Measurements from ENCODE around the gene TTC23.
"Not testable (repeated sequence)": the region's sequence is repeated elsewhere in the genome, so short reads cannot be mapped to it uniquely, and the experiment has no call there.

The TTC23 gene

GRCh38 chr15:99192181-99192580 is 57.2 kb downstream of the TTC23 start:
- not testable (repeated sequence) for DNase-seq (ENCODE audit: low spot score)

DNA sequence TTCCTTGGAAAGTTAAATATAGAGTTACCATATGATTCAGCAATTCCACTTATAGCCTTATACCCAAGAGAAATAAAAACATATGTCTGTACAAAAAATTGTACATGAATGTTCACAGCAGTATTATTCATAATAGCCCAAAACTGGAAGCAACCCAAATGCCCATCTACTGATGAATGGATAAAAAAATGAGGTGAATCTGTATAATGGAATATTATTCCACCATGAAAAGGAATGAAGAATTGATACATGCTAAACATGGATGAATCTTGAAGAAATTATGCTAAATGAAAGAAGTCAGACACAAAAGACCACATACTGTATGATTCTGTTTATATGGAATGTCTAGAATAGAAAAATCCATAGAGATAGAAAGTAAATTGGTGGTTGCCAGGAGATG is 61.4 kb downstream of the TTC23 start:
- DNase-seq (ENCODE audit: low spot score): no peak

DNA sequence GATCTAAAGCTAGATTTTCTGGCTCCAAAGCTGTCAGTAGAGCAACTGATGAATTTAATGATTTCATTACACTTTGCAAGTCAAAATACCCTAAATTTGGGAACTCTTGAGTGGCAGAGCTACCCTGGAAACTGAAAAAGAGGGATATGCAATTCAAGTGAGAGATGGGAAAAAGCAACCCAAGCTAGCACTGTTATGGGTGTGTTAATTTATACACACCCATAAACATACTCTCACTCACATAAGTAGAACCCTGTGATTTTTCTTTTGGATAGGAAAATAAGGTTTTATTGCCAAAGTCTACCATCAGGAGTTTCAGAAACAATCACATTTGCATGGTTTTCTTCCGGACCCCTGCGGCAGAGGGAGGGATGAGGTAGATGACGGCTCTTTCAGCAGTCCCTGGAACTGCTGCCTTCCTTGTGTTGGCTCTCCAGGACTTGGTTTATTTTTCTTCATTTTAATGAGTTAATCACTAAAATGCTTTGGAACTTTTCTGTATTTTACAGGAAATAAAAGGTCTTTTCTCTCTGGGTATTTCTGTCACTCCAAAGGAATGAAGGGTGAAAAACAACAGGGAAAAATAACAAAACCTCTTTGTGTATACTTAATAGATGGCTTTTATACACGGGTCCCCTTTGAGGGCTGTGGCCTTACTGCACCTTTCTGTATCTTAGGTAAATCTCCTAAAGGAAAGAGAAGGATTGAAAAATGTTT is 63.8 kb downstream of the TTC23 start:
- no peak for DNase-seq (ENCODE audit: low spot score)

DNA sequence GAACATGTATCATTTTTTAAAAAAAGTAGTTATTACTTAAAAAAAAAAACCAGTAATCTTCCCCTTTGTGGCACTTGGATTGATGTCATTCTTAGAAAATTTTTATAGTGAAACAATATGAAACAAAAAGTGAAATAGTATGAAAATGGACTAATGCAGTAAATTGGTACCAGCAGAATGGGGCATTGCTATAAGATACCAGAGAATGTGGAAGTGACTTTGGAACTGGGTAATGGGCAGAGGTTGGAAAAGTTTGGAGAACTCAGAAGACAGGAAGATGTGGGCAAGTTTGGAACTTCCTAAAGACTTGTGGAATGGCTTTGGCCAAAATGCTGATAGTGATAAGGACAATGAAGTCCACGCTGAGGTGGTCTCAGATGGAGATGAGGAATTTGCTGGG is 66.6 kb downstream of the TTC23 start:
- DNase-seq (ENCODE audit: low spot score): no peak

DNA sequence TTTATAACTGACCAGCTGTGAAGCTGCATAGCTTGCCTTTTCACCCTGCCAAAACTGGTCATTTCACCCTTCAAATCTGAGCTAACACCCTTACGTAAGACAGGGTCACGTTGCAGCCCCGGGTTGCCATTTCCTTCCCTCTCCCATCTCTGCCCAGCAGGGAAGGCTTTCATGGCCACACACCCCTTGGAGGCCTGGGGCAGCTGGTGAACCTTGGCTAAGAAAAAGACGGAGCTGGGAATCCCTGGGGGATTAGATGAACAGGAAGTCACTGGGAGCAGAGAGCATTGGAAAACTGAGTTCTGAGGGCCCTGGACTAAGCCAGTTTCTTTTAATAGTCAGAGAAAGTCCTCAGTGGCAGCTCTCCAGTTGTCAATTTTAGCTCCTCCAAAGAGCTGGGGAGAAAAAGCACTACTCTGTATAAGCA is 67.8 kb downstream of the TTC23 start:
- no peak for DNase-seq (ENCODE audit: low spot score)

DNA sequence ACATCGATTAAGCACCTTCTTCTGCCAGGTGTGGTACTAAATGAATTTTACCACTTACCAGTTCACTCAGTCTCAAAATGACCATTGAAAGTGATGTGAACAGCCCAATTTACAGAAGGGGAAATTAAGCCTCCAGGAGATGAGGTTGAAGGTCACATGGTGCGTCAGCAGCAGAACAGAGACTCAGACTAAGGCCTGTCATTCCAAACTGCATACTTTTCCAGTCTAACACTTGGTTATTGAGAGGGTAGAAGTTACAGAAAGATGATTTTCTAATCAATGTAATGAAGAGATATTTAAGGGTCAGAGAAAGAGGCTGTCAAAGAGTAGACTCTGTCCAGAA is 68.4 kb downstream of the TTC23 start:
- DNase-seq (ENCODE audit: low spot score): no peak

DNA sequence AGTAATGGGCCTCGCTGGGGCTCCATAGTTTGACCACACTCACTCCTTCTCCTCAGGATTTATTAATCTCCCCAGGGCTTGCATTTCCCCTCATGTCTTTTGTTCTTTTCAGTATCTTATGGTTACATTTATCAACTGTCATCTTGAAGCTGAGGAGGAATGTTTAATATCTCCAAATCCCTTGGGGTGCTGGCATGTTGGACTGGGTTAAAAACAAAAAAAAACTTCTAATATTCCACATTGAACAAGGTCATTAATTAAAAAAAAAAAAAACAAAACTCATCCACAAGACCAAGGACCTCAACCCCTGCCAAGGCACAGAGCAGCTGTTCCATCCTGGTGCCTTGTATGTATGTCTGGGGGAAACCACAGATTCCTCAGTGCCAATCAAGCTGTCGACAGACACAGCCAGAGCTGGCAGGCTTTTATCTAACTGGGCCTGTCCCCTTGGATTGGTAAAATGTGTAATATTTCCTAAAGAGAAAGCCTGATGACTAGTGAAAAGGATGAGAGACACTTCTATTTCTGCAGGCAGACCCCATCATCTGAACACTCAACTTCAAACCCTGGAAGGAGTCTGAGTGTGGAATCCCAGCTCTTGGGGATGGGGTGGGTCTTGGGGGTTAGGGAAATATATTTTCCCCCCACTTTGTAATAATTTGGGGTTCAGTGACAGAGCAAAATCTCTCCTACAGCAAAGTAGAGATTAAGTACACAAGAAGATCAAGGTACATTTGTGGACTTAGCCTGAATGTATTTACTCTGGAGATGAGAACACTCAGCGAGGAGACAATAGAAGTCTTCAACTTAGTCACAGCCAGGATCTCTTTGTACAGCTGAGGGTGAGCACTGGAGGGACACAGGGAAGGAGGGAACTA is 69.1 kb downstream of the TTC23 start:
- DNase-seq (ENCODE audit: low spot score): no peak

- no peak for DNase-seq (ENCODE audit: low spot score)
Measured at GRCh38 chr15:99177679-99178078, 71.7 kb downstream of the TTC23 start.

- DNase-seq (ENCODE audit: low spot score): no peak
Measured at GRCh38 chr15:99176757-99177156, 72.6 kb downstream of the TTC23 start.

GRCh38 chr15:99174567-99175395 is 74.6 kb downstream of the TTC23 start:
- DNase-seq (ENCODE audit: low spot score): no peak

GRCh38 chr15:99172989-99173388 is 76.4 kb downstream of the TTC23 start:
- DNase-seq (ENCODE audit: low spot score): no peak

DNA sequence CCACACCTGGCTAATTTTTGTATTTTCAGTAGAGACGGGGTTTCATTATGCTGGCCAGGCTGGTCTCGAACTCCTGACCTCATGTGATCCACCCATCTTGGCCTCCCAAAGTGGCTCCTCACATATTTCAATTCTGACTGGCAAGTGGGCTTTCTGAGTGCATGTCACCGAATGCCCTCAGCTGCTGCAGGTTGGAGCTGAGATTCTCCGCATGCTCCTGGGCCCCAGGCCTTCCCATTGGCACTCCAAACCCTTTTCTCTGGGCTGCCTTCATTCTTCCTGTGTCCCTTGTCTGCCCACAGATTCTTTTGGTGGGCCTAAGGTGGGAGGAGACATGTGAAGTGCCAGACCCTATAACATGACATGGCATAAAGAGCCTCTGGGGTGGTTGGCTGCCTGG is 77.2 kb downstream of the TTC23 start:
- no peak for DNase-seq (ENCODE audit: low spot score)

- no peak for DNase-seq (ENCODE audit: low spot score)
Measured at GRCh38 chr15:99170476-99171065, 78.8 kb downstream of the TTC23 start.

DNA sequence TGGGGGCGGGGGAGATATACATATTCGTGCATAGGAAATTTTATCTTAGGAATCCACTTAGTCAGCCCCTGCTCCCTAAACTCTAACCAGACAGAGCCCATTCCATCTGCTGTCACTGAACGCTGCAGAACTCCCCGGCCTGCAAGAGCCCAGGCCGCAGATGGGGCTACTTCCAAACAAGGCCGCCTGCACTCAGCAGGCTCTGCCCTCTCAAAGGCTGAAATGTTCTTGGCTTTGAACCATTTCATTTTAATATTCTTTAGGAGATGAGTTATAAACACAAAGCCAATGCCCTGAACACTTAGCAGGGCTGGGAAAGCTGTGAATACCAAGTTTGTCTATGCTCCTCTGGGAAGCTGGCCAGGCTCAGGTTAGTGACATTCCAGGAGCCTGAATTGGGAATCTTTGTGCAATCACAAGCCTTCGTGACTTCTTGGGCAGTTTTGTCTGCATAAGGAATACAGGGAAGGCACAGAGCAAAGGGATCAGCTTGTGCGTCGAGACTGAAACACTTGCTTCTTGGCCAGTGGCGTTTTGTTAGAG is 79.5 kb downstream of the TTC23 start:
- no peak for DNase-seq (ENCODE audit: low spot score)

GRCh38 chr15:99168601-99169580 is 80.5 kb downstream of the TTC23 start:
- no peak for DNase-seq (ENCODE audit: low spot score)

DNA sequence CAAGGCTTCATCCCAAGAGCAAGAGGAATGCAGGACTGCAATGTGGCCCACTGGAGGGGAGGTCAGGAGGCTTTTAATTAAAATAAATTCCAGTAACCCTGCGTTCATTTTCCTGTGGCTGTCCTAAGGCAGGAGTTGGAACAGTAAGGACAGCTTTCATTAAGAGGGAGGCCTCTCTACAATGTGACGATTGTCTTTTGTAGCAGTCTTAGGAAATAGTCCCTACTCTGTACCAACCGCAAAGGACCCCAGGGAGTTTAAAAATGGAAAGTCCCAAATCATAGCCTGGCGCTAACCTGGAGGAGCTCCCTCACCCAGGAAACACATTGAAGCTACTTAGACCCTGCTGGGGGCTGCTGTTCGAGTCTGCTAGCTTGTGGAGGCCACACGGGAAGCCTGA is 81.7 kb downstream of the TTC23 start:
- DNase-seq (ENCODE audit: low spot score): no peak

DNA sequence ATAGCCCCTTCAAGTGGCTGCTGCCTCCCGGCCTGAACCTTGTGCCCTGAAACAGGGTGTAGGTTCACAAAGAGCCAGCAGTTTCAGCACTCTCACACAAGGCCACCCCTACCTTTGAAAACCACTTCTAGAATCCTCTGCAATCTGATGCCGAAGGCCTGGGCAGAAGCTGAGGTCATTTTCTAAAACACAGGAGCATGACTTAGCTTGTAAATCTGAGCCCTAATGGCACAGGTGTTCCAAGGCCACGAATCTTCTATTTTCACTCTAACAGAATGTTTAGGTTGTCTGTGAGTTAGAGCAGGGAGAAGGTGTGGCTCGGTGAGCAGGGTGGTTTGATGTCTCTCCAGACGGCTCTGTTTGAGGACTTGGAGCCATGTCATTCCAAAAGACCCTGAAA is 82.2 kb downstream of the TTC23 start:
- no peak for DNase-seq (ENCODE audit: low spot score)

GRCh38 chr15:99165956-99166689 is 83.3 kb downstream of the TTC23 start:
- DNase-seq (ENCODE audit: low spot score): no peak

GRCh38 chr15:99165020-99165790 is 84.2 kb downstream of the TTC23 start:
- DNase-seq (ENCODE audit: low spot score): no peak

All from CD4-positive, alpha-beta T cell treated with Interleukin-6 at 100 ng/mL for 8 hours (primary cell).